AG09319 (cell line): ENCODE data around the gene USP47.
A peak's percentile ranks its signal among the peaks of the same experiment; 100 is the strongest.

Experiments used
- DNase-seq: peaks from one replicate; pipeline ENCODE4 v3.0.0-alpha.2; 2010; ENCODE audit warnings: low read depth; ENCODE audit errors: extremely low read depth
- CTCF ChIP-seq: IDR thresholded peaks from 2 replicates; pipeline ENCODE4 v1.5.1; 2011; ENCODE audit warnings: low read depth, mild to moderate bottlenecking, inconsistent platforms, low read length, moderate library complexity

USP47 gene

GRCh38 chr11:11841723-11842420 lies at the start of gene USP47:
USP47 (plus strand) TSS chr11:11841972; CDS start chr11:11842186, 214 bp downstream.
- peak; percentile 66 for TF ChIP-seq CTCF
- DNase-seq, result no peak

GRCh38 chr11:11793073-11793472 lies 48.7 kb upstream of the USP47 start:
- TF ChIP-seq CTCF, result no peak

GRCh38 chr11:11798586-11799438 lies 43.0 kb upstream of the USP47 start:
- TF ChIP-seq CTCF, result peak; percentile 95
- peak; percentile 43 for DNase-seq

More at GRCh38 chr11:11793073-11793472, 48.7 kb upstream of the USP47 start:
- no peak for DNase-seq

GRCh38 chr11:11805228-11805627 lies 36.5 kb upstream of the USP47 start:
- no peak for TF ChIP-seq CTCF
- DNase-seq, result no peak

- TF ChIP-seq CTCF, result no peak
- DNase-seq, result no peak
Observed at GRCh38 chr11:11806074-11806473, 35.7 kb upstream of the USP47 start.

- DNase-seq, result no peak
- TF ChIP-seq CTCF, result no peak
Observed at GRCh38 chr11:11806586-11806985, 35.2 kb upstream of the USP47 start.
